ENCODE measurements around the gene PNPLA8.
"Not testable (repeated sequence)": the region's sequence is repeated elsewhere in the genome, so short reads cannot be mapped to it uniquely, and the experiment has no call there.

Gene PNPLA8

GRCh38 chr7:108559253-108559652 is 33.3 kb upstream of the PNPLA8 start:
- Histone ChIP-seq H3K4me1 (ENCODE audit: control insufficient read depth, insufficient read depth, low read depth, low read length) (peaks cover 2% of the 10 kb centered on the region), H3K23ac (ENCODE audit: low read length in 2 of 2) (no peak overlapping the region), H2BK15ac (ENCODE audit: low read depth, poor library complexity, severe bottlenecking) (no peak overlapping the region), H4K91ac (ENCODE audit: low read length) (no peak overlapping the region), H2BK5ac (ENCODE audit: low read depth, low read length, poor library complexity, severe bottlenecking) (no peak overlapping the region), H3K9ac (ENCODE audit: low read length) (no peak overlapping the region), H3K79me1 (replicated peaks; ENCODE audit: low read length, poor library complexity, severe bottlenecking) (peaks cover 4% of the 10 kb centered on the region), H3K27ac (ENCODE audit: low read length, poor library complexity, severe bottlenecking) (no peak overlapping the region), H3K27me3 (ENCODE audit: control insufficient read depth in 1 of 2, insufficient read depth in 1 of 2, low read length in 2 of 2) (no peaks in the 10 kb centered on the region), H2AK5ac (ENCODE audit: low read length, severe bottlenecking) (no peak overlapping the region), H3K9me3 (ENCODE audit: control insufficient read depth, low read length) (peaks cover 13% of the 10 kb centered on the region), H3K4me2 (ENCODE audit: low read length, poor library complexity, severe bottlenecking) (no peak overlapping the region), H2BK120ac (ENCODE audit: low read depth, low read length) (no peak overlapping the region), H3K18ac (ENCODE audit: low read depth in 1 of 2, low read length in 2 of 2) (no peak overlapping the region), H2BK12ac (ENCODE audit: low read length in 2 of 2) (no peak overlapping the region), H3K36me3 (ENCODE audit: control insufficient read depth in 1 of 2, insufficient read depth in 2 of 2, low read depth in 1 of 2, low read length in 2 of 2) (peaks cover 2 to 4% of the 10 kb centered on the region in 2 experiments), H3K4ac (ENCODE audit: low read depth in 1 of 2, low read length in 2 of 2) (no peak overlapping the region), H2AFZ (ENCODE audit: low read depth, low read length) (no peak overlapping the region), H3K14ac (ENCODE audit: low read length in 2 of 2) (no peak overlapping the region), H4K8ac (ENCODE audit: low read length) (no peak overlapping the region), H3K4me3 (ENCODE audit: insufficient read depth in 1 of 2, low read depth in 1 of 2, low read length in 2 of 2) (no peak overlapping the region)
- no peak for DNase-seq
- 96% methylated on average over 3 of the region's 4 CpGs for WGBS

GRCh38 chr7:108557617-108558016 is 31.7 kb upstream of the PNPLA8 start:
- H3K4me3 ChIP-seq (ENCODE audit: insufficient read depth in 1 of 2, low read depth in 1 of 2, low read length in 2 of 2), result no peak overlapping the region
- H2AK5ac ChIP-seq (ENCODE audit: low read length, severe bottlenecking), result no peak overlapping the region
- H4K8ac ChIP-seq (ENCODE audit: low read length), result no peak overlapping the region
- peaks cover 0 to 2% of the 10 kb centered on the region in 2 experiments for H3K36me3 ChIP-seq (ENCODE audit: control insufficient read depth in 1 of 2, insufficient read depth in 2 of 2, low read depth in 1 of 2, low read length in 2 of 2)
- H2AFZ ChIP-seq (ENCODE audit: low read depth, low read length), result no peak overlapping the region
- H2BK120ac ChIP-seq (ENCODE audit: low read depth, low read length), result no peak overlapping the region
- H3K14ac ChIP-seq (ENCODE audit: low read length in 2 of 2), result no peak overlapping the region
- H3K18ac ChIP-seq (ENCODE audit: low read depth in 1 of 2, low read length in 2 of 2), result no peak overlapping the region
- no peak overlapping the region for H3K27ac ChIP-seq (ENCODE audit: low read length, poor library complexity, severe bottlenecking)
- no peaks in the 10 kb centered on the region for H3K27me3 ChIP-seq (ENCODE audit: control insufficient read depth in 1 of 2, insufficient read depth in 1 of 2, low read length in 2 of 2)
- no peak overlapping the region for H4K91ac ChIP-seq (ENCODE audit: low read length)
- no peak overlapping the region for H3K4me2 ChIP-seq (ENCODE audit: low read length, poor library complexity, severe bottlenecking)
- 94% methylated on average over 1 of the region's 1 CpG for WGBS
- H3K79me1 ChIP-seq (replicated peaks; ENCODE audit: low read length, poor library complexity, severe bottlenecking), result peaks cover 4% of the 10 kb centered on the region
- no peak overlapping the region for H2BK5ac ChIP-seq (ENCODE audit: low read depth, low read length, poor library complexity, severe bottlenecking)
- DNase-seq, result no peak
- no peak overlapping the region for H3K23ac ChIP-seq (ENCODE audit: low read length in 2 of 2)
- H2BK12ac ChIP-seq (ENCODE audit: low read length in 2 of 2), result no peak overlapping the region
- H3K9ac ChIP-seq (ENCODE audit: low read length), result no peak overlapping the region
- peaks cover 13% of the 10 kb centered on the region for H3K9me3 ChIP-seq (ENCODE audit: control insufficient read depth, low read length)
- H2BK15ac ChIP-seq (ENCODE audit: low read depth, poor library complexity, severe bottlenecking), result no peak overlapping the region
- peaks cover 2% of the 10 kb centered on the region for H3K4me1 ChIP-seq (ENCODE audit: control insufficient read depth, insufficient read depth, low read depth, low read length)
- H3K4ac ChIP-seq (ENCODE audit: low read depth in 1 of 2, low read length in 2 of 2), result no peak overlapping the region

- WGBS, result 97% methylated on average over 2 of the region's 3 CpGs
Measured at GRCh38 chr7:108557191-108557590, 31.3 kb upstream of the PNPLA8 start.

GRCh38 chr7:108556665-108557064 is 30.7 kb upstream of the PNPLA8 start:
- not testable (repeated sequence) for H3K9ac ChIP-seq (ENCODE audit: low read length)

More at GRCh38 chr7:108557191-108557590, 31.3 kb upstream of the PNPLA8 start:
- no peak overlapping the region for H4K8ac ChIP-seq (ENCODE audit: low read length)
- no peak overlapping the region for H3K4me3 ChIP-seq (ENCODE audit: insufficient read depth in 1 of 2, low read depth in 1 of 2, low read length in 2 of 2)
- no peak overlapping the region for H3K4ac ChIP-seq (ENCODE audit: low read depth in 1 of 2, low read length in 2 of 2)
- H3K27me3 ChIP-seq (ENCODE audit: control insufficient read depth in 1 of 2, insufficient read depth in 1 of 2, low read length in 2 of 2), result no peaks in the 10 kb centered on the region
- H2BK120ac ChIP-seq (ENCODE audit: low read depth, low read length), result no peak overlapping the region
- DNase-seq, result no peak
- peaks cover 13% of the 10 kb centered on the region for H3K9me3 ChIP-seq (ENCODE audit: control insufficient read depth, low read length)
- no peak overlapping the region for H3K27ac ChIP-seq (ENCODE audit: low read length, poor library complexity, severe bottlenecking)
- no peak overlapping the region for H2BK5ac ChIP-seq (ENCODE audit: low read depth, low read length, poor library complexity, severe bottlenecking)
- H3K4me1 ChIP-seq (ENCODE audit: control insufficient read depth, insufficient read depth, low read depth, low read length), result peaks cover 2% of the 10 kb centered on the region
- H3K9ac ChIP-seq (ENCODE audit: low read length), result no peak overlapping the region
- no peak overlapping the region for H3K4me2 ChIP-seq (ENCODE audit: low read length, poor library complexity, severe bottlenecking)
- H2AFZ ChIP-seq (ENCODE audit: low read depth, low read length), result no peak overlapping the region
- H3K79me1 ChIP-seq (replicated peaks; ENCODE audit: low read length, poor library complexity, severe bottlenecking), result peaks cover 4% of the 10 kb centered on the region
- no peak overlapping the region for H3K18ac ChIP-seq (ENCODE audit: low read depth in 1 of 2, low read length in 2 of 2)
- H4K91ac ChIP-seq (ENCODE audit: low read length), result no peak overlapping the region
- H3K14ac ChIP-seq (ENCODE audit: low read length in 2 of 2), result no peak overlapping the region
- H3K36me3 ChIP-seq (ENCODE audit: control insufficient read depth in 1 of 2, insufficient read depth in 2 of 2, low read depth in 1 of 2, low read length in 2 of 2), result peaks cover 0 to 2% of the 10 kb centered on the region in 2 experiments
- no peak overlapping the region for H2AK5ac ChIP-seq (ENCODE audit: low read length, severe bottlenecking)
- H2BK12ac ChIP-seq (ENCODE audit: low read length in 2 of 2), result no peak overlapping the region
- H3K23ac ChIP-seq (ENCODE audit: low read length in 2 of 2), result no peak overlapping the region
- no peak overlapping the region for H2BK15ac ChIP-seq (ENCODE audit: low read depth, poor library complexity, severe bottlenecking)

More at GRCh38 chr7:108556665-108557064, 30.7 kb upstream of the PNPLA8 start:
- not testable (repeated sequence) for H2BK15ac ChIP-seq (ENCODE audit: low read depth, poor library complexity, severe bottlenecking); H3K23ac ChIP-seq (ENCODE audit: low read length in 2 of 2); H3K36me3 ChIP-seq (ENCODE audit: control insufficient read depth in 1 of 2, insufficient read depth in 2 of 2, low read depth in 1 of 2, low read length in 2 of 2); H3K27ac ChIP-seq (ENCODE audit: low read length, poor library complexity, severe bottlenecking); H3K27me3 ChIP-seq (ENCODE audit: control insufficient read depth in 1 of 2, insufficient read depth in 1 of 2, low read length in 2 of 2); H3K79me1 ChIP-seq (replicated peaks; ENCODE audit: low read length, poor library complexity, severe bottlenecking); H3K4me3 ChIP-seq (ENCODE audit: insufficient read depth in 1 of 2, low read depth in 1 of 2, low read length in 2 of 2); DNase-seq; H2AFZ ChIP-seq (ENCODE audit: low read depth, low read length); H2AK5ac ChIP-seq (ENCODE audit: low read length, severe bottlenecking); H3K4me2 ChIP-seq (ENCODE audit: low read length, poor library complexity, severe bottlenecking); H4K91ac ChIP-seq (ENCODE audit: low read length); H4K8ac ChIP-seq (ENCODE audit: low read length); H2BK5ac ChIP-seq (ENCODE audit: low read depth, low read length, poor library complexity, severe bottlenecking); H3K18ac ChIP-seq (ENCODE audit: low read depth in 1 of 2, low read length in 2 of 2); H3K4ac ChIP-seq (ENCODE audit: low read depth in 1 of 2, low read length in 2 of 2); H2BK120ac ChIP-seq (ENCODE audit: low read depth, low read length); H2BK12ac ChIP-seq (ENCODE audit: low read length in 2 of 2); H3K14ac ChIP-seq (ENCODE audit: low read length in 2 of 2); H3K4me1 ChIP-seq (ENCODE audit: control insufficient read depth, insufficient read depth, low read depth, low read length)
- H3K9me3 ChIP-seq (ENCODE audit: control insufficient read depth, low read length), result peaks cover 13% of the 10 kb centered on the region
